ENCODE measurements around the gene SLC17A9.

GRCh38 chr20:62946918-62947317, 5.6 kb upstream of the SLC17A9 start:
- TF ChIP-seq CTCF (conservative IDR thresholded peaks at IDR 0.05) = no peak
- no peak for TF ChIP-seq EZH2 (IDR thresholded peaks at IDR 0.05; ENCODE audit: low read depth)

Measured in PC-9 (cell line).